Neural progenitor cell (in vitro differentiated cells): ENCODE results near the gene TRMO. TPM values are rescaled to one million over a fixed set of nuclear protein-coding genes. Genes with fewer than 3 reads are reported as not detected.

Source experiments
- DNase-seq: peaks from one replicate; pipeline ENCODE4 v3.0.0-alpha.2; 2016; ENCODE audit warnings: low spot score
- H2AFZ ChIP-seq: fragments of 200-600 bp; sonication (generic); replicated peaks from 2 replicates; pipeline ENCODE4 v1.6.1; 2016; ENCODE audit warnings: antibody characterized with exemption
- H3F3A ChIP-seq: fragments of 200-600 bp; sonication (generic); 2 replicates; pipeline ENCODE4 v1.6.1; 2016; ENCODE audit warnings: antibody characterized with exemption, low read depth
- H3K27ac ChIP-seq: fragments of 200-600 bp; sonication (generic); 2 replicates; pipeline ENCODE4 v1.5.1; 2016; ENCODE audit warnings: mild to moderate bottlenecking
- H3K27me3 ChIP-seq: fragments of 200-600 bp; sonication (generic); 2 replicates; pipeline ENCODE4 v1.6.1; 2016; ENCODE audit warnings: mild to moderate bottlenecking, moderate library complexity
- H3K36me3 ChIP-seq: fragments of 200-600 bp; sonication (generic); 2 replicates; pipeline ENCODE4 v1.5.1; 2016
- H3K4me1 ChIP-seq: fragments of 200-600 bp; sonication (generic); 2 replicates; pipeline ENCODE4 v1.6.1; 2016; ENCODE audit warnings: mixed run types
- H3K4me2 ChIP-seq: fragments of 200-600 bp; sonication (generic); 2 replicates; pipeline ENCODE4 v1.6.1; 2016
- H3K4me3 ChIP-seq: fragments of 200-600 bp; sonication (generic); 2 replicates; pipeline ENCODE4 v1.5.1; 2016
- H3K79me2 ChIP-seq: fragments of 200-600 bp; sonication (generic); 2 replicates; pipeline ENCODE4 v1.6.1; 2016; ENCODE audit warnings: low read depth
- H3K9ac ChIP-seq: fragments of 200-600 bp; sonication (generic); 2 replicates; pipeline ENCODE4 v1.6.1; 2016
- H3K9me3 ChIP-seq: fragments of 200-600 bp; sonication (generic); 2 replicates; pipeline ENCODE4 v1.5.1; 2016; ENCODE audit warnings: low read depth
- H4K20me1 ChIP-seq: fragments of 200-600 bp; sonication (generic); 2 replicates; pipeline ENCODE4 v1.6.1; 2016; ENCODE audit warnings: low read depth
- H3K27ac Mint-ChIP-seq: 3 replicates; pipeline ENCODE4 v1.8.0; 2021; ENCODE audit warnings: mixed read lengths
- H3K27me3 Mint-ChIP-seq: 2 replicates; pipeline ENCODE4 v1.8.0; 2022; ENCODE audit warnings: low read depth, mild to moderate bottlenecking, inconsistent platforms, moderate library complexity, mixed read lengths; ENCODE audit not compliant: insufficient read depth
- H3K36me3 Mint-ChIP-seq: 3 replicates; pipeline ENCODE4 v1.8.0; 2021; ENCODE audit warnings: mixed read lengths
- H3K4me1 Mint-ChIP-seq: 3 replicates; pipeline ENCODE4 v1.8.0; 2021; ENCODE audit warnings: mixed read lengths
- H3K4me3 Mint-ChIP-seq: 3 replicates; pipeline ENCODE4 v1.8.0; 2021; ENCODE audit warnings: mild to moderate bottlenecking, moderate library complexity, mixed read lengths
- H3K9me3 Mint-ChIP-seq: 3 replicates; pipeline ENCODE4 v1.8.0; 2020; ENCODE audit warnings: mixed read lengths
- EZH2 ChIP-seq: fragments of 200-600 bp; sonication (generic); IDR thresholded peaks from 2 replicates; pipeline ENCODE4 v1.6.1; 2017; ENCODE audit warnings: antibody characterized with exemption, mild to moderate bottlenecking, moderate library complexity
- EZH2phosphoT487 ChIP-seq: fragments of 200-600 bp; sonication (generic); IDR thresholded peaks from 2 replicates; pipeline ENCODE4 v1.6.1; 2017; ENCODE audit warnings: antibody characterized with exemption
- total RNA-seq: library from RNA; depleted of rRNA; stranded (reverse); fragments of >200 nt; gene quantifications from 2 replicates; pipeline ENCODE4 v1.2.3, GENCODE V29; 2015; ENCODE audit warnings: low replicate concordance
- TF ChIP-seq, protein P1 (sequence below): fragments of 200-600 bp; sonication (generic); IDR thresholded peaks from 2 replicates; pipeline ENCODE4 v1.5.1; 2017; ENCODE audit warnings: antibody characterized with exemption, mild to moderate bottlenecking

TRMO gene
- total RNA-seq, 1 donor from 2014 or later: 5.7 TPM

DNA sequence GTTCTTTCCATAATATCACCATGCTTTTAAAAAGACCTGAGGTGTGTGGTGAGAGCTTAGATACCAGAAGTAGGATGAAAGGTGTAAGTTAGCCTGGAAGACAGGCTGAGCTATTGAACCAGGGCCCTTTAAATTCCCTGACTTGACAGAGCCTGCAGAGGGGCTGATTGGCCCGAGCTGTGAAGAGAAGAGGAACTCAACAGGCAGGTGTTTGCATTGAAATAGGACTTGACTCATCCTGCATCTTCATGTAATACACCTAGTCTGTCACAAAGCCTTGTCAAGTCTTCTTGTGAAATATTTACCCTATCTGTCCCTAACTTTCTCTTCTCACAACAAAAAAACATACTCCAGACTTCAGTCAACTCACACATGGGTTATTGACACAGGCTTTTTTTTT lies 44.2 kb upstream of the TRMO start:
- no peak for TF ChIP-seq EZH2phosphoT487
- TF ChIP-seq, protein P1, sequence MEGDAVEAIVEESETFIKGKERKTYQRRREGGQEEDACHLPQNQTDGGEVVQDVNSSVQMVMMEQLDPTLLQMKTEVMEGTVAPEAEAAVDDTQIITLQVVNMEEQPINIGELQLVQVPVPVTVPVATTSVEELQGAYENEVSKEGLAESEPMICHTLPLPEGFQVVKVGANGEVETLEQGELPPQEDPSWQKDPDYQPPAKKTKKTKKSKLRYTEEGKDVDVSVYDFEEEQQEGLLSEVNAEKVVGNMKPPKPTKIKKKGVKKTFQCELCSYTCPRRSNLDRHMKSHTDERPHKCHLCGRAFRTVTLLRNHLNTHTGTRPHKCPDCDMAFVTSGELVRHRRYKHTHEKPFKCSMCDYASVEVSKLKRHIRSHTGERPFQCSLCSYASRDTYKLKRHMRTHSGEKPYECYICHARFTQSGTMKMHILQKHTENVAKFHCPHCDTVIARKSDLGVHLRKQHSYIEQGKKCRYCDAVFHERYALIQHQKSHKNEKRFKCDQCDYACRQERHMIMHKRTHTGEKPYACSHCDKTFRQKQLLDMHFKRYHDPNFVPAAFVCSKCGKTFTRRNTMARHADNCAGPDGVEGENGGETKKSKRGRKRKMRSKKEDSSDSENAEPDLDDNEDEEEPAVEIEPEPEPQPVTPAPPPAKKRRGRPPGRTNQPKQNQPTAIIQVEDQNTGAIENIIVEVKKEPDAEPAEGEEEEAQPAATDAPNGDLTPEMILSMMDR: no peak
- no peak for TF ChIP-seq EZH2
- Histone ChIP-seq H3K4me3 (no peak overlapping the region), H3F3A (no peaks in the 10 kb centered on the region), H2AFZ (no peak overlapping the region), H3K27ac (no peak overlapping the region), H3K79me2 (no peaks in the 10 kb centered on the region), H3K9ac (no peak overlapping the region), H3K4me2 (no peak overlapping the region), H3K4me1 (no peaks in the 10 kb centered on the region), H3K36me3 (no peaks in the 10 kb centered on the region), H3K9me3 (no peaks in the 10 kb centered on the region), H4K20me1 (no peaks in the 10 kb centered on the region), H3K27me3 (peaks cover 99% of the 10 kb centered on the region)
- Mint-ChIP-seq H3K9me3 (no peaks in the 10 kb centered on the region), H3K27ac (no peak overlapping the region), H3K36me3 (no peaks in the 10 kb centered on the region), H3K4me3 (no peak overlapping the region), H3K4me1 (no peaks in the 10 kb centered on the region), H3K27me3 (peaks cover 3% of the 10 kb centered on the region)
- no peak for DNase-seq

DNA sequence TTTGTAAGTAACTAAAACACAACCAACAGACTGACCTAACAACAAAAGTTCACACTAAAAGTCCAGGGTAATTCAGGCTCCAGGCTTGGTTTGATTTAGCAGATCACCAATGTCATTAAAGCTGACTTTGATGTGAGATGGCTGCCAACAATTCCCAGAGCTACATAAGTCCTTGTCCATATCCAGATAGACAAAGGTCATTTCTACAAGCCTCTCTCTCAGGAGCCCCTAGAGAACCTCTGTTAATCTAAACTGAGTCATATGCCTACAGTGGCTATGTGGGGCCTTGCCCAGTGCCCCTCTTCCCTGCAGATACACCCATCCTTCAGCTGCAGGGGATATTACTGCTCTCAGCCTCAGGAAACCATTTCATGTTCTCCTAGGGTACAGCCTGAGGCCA lies 42.6 kb upstream of the TRMO start:
- Mint-ChIP-seq H3K27me3 (peaks cover 3% of the 10 kb centered on the region), H3K36me3 (no peaks in the 10 kb centered on the region), H3K4me1 (no peaks in the 10 kb centered on the region), H3K9me3 (no peaks in the 10 kb centered on the region), H3K27ac (no peak overlapping the region), H3K4me3 (no peak overlapping the region)
- Histone ChIP-seq H3K79me2 (no peaks in the 10 kb centered on the region), H3K4me2 (no peak overlapping the region), H3K4me1 (no peaks in the 10 kb centered on the region), H3K9ac (no peak overlapping the region), H3K9me3 (no peaks in the 10 kb centered on the region), H3K36me3 (no peaks in the 10 kb centered on the region), H3F3A (no peaks in the 10 kb centered on the region), H4K20me1 (no peaks in the 10 kb centered on the region), H3K27me3 (peaks cover 98% of the 10 kb centered on the region), H3K4me3 (no peak overlapping the region), H2AFZ (no peak overlapping the region), H3K27ac (no peak overlapping the region)
- TF ChIP-seq EZH2phosphoT487 (no peak), EZH2 (no peak)
- TF ChIP-seq, protein P1: no peak
- DNase-seq: no peak

DNA sequence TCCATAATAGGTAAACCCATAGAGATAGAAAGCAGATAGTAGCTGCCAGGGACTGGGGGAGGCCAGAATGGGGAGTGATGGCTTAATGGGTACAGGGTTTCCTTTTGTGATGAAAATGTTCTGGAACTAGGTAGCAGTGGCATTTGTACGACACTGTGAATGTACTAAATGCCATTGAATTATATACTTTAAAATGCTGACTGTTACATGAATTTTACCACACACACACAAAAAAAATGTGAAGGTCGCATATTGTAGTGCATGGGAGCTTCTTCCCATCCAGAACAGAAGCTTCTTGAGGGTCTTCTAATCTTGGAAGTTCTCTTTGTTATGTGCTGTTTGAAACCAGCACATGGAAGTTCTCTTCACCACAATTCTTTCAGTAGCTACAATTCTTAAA lies 40.9 kb upstream of the TRMO start:
- Mint-ChIP-seq H3K27ac (no peak overlapping the region), H3K4me1 (no peaks in the 10 kb centered on the region), H3K27me3 (peaks cover 3% of the 10 kb centered on the region), H3K36me3 (no peaks in the 10 kb centered on the region), H3K4me3 (no peak overlapping the region), H3K9me3 (no peaks in the 10 kb centered on the region)
- H3K27me3 ChIP-seq: peaks cover 91% of the 10 kb centered on the region
- H4K20me1 ChIP-seq: no peaks in the 10 kb centered on the region
- TF ChIP-seq, protein P1: no peak
- no peak for TF ChIP-seq EZH2phosphoT487
- no peak for TF ChIP-seq EZH2
- no peak overlapping the region for H3K4me3 ChIP-seq
- no peaks in the 10 kb centered on the region for H3K79me2 ChIP-seq
- no peak overlapping the region for H3K9ac ChIP-seq
- H3K4me2 ChIP-seq: no peak overlapping the region
- H3K36me3 ChIP-seq: no peaks in the 10 kb centered on the region
- no peak overlapping the region for H2AFZ ChIP-seq
- no peaks in the 10 kb centered on the region for H3F3A ChIP-seq
- H3K4me1 ChIP-seq: no peaks in the 10 kb centered on the region
- no peaks in the 10 kb centered on the region for H3K9me3 ChIP-seq
- H3K27ac ChIP-seq: no peak overlapping the region
- no peak for DNase-seq
